HepG2 (cell line): ENCODE data around the gene DNPH1. TPM values are rescaled to one million over a fixed set of nuclear protein-coding genes. Genes with fewer than 3 reads are reported as not detected.

ENCODE experiments used
- ATAC-seq: fragments of 200-7000 bp; cut with Tn5 transposase; 3 replicates; pipeline ENCODE4 v1.9.1; 2020; ENCODE audit warnings: mild to moderate bottlenecking, moderate library complexity
- BruUV-seq: library from RNA; stranded (reverse); fragments of 400-500 nt; replicated peaks from 2 replicates; lab custom pipeline; 2021; lab: Mats Ljungman, UMichigan
- CTCF ChIA-PET: fragments of 300-600 bp; formaldehyde crosslinking; extraction: SDS; loops from one replicate; lab custom pipeline; 2021; ENCODE audit warnings: low total read pairs, inconsistent platforms, low intra/inter-chr PET ratio; lab: Yijun Ruan, JAX
- POLR2A ChIA-PET: fragments of 350-600 bp; sonication (Branson Sonifier 250); formaldehyde crosslinking; loops from one replicate; lab custom pipeline; 2020; ENCODE audit warnings: antibody characterized with exemption, inconsistent platforms; lab: Yijun Ruan, JAX
- DNase-seq: peaks from one replicate; pipeline ENCODE4 v3.0.0-alpha.2; 2015; ENCODE audit warnings: low spot score
- FAIRE-seq: peaks from 3 replicates; lab custom pipeline; 2011; peaks lifted over from hg19 to GRCh38; lab: Jason Lieb, UNC
- H2AFZ ChIP-seq: one replicate; pipeline ENCODE4 v1.6.1; 2011; ENCODE audit warnings: low read length, inconsistent platforms
- H3K27ac ChIP-seq: fragments of 300-600 bp; 3 replicates; pipeline ENCODE4 v1.8.0; 2011; ENCODE audit warnings: mixed run types, mild to moderate bottlenecking, mixed read lengths, low read length, inconsistent platforms; ENCODE audit not compliant: insufficient read depth; ENCODE audit errors: extremely low read length
- H3K27me3 ChIP-seq, 2 experiments: fragments of 200-600 bp in 1 of 2; 2 replicates in 1 of 2; 3 replicates in 1 of 2; pipeline versions ENCODE4 v1.6.0 to v1.8.0; 2011; ENCODE audit warnings: low read length in 2 of 2, mild to moderate bottlenecking in 2 of 2, moderate library complexity in 2 of 2, inconsistent platforms in 1 of 2; ENCODE audit not compliant: insufficient read depth in 2 of 2, control insufficient read depth in 1 of 2
- H3K36me3 ChIP-seq, 2 experiments: fragments of 200-600 bp in 1 of 2; replicated peaks in 1 of 2; 2 replicates in 1 of 2; 3 replicates in 1 of 2; pipeline versions ENCODE4 v1.5.1 to v1.8.0; 2011; ENCODE audit warnings: low read length in 2 of 2, inconsistent platforms in 1 of 2; ENCODE audit not compliant: insufficient read depth in 2 of 2, control insufficient read depth in 1 of 2
- H3K4me1 ChIP-seq: 2 replicates; pipeline ENCODE4 v1.5.1; 2012; ENCODE audit warnings: low read length, inconsistent platforms; ENCODE audit not compliant: insufficient read depth
- H3K4me2 ChIP-seq: 2 replicates; pipeline ENCODE4 v1.6.0; 2011; ENCODE audit warnings: low read depth, low read length, inconsistent platforms
- H3K4me3 ChIP-seq, 3 experiments: fragments of 200-600 bp in 1 of 3; sonication (generic), shearing (Covaris generic) in 1 of 3; replicated peaks in 1 of 3; 2 replicates each; pipeline ENCODE4 v1.5.1; 2011 to 2016; ENCODE audit warnings: low read length in 3 of 3, inconsistent platforms in 2 of 3, low read depth in 2 of 3, mild to moderate bottlenecking in 2 of 3, control low read depth in 1 of 3, mixed read lengths in 1 of 3; ENCODE audit not compliant: insufficient read depth in 1 of 3
- H3K79me2 ChIP-seq: one replicate; pipeline ENCODE4 v1.6.1; 2011; ENCODE audit warnings: low read length, inconsistent platforms; ENCODE audit not compliant: insufficient read depth
- H3K9ac ChIP-seq: 2 replicates; pipeline ENCODE4 v1.6.0; 2011; ENCODE audit warnings: mild to moderate bottlenecking, low read depth, low read length, inconsistent platforms; ENCODE audit not compliant: insufficient read depth
- H3K9me3 ChIP-seq: 2 replicates; pipeline ENCODE4 v1.5.1; 2012; ENCODE audit warnings: mild to moderate bottlenecking, low read length
- H4K20me1 ChIP-seq: 2 replicates; pipeline ENCODE4 v1.6.0; 2011; ENCODE audit warnings: inconsistent platforms, mild to moderate bottlenecking, low read length, moderate library complexity; ENCODE audit not compliant: insufficient read depth
- FLYWCH1 ChIP-seq: sonication (generic); formaldehyde crosslinking; IDR thresholded peaks from 2 replicates; pipeline ENCODE4 v1.8.1; 2023; ENCODE audit warnings: mild to moderate bottlenecking, missing genetic modification reagents
- MNT ChIP-seq: fragments of 450-650 bp; IDR thresholded peaks from 2 replicates; pipeline ENCODE4 v1.6.1; 2016
- PAWR ChIP-seq: sonication (generic); formaldehyde crosslinking; IDR thresholded peaks from 2 replicates; pipeline ENCODE4 v1.4.0; 2020; ENCODE audit warnings: missing genetic modification reagents, mild to moderate bottlenecking, borderline replicate concordance
- SMAD9 ChIP-seq: sonication (generic); formaldehyde crosslinking; IDR thresholded peaks from 2 replicates; pipeline ENCODE4 v1.5.1; 2020; ENCODE audit warnings: mild to moderate bottlenecking, missing genetic modification reagents
- SUZ12 ChIP-seq: fragments of 150-350 bp; IDR thresholded peaks from 2 replicates; pipeline ENCODE4 v1.6.1; 2014; ENCODE audit warnings: low read depth, low read length
- TMF1 ChIP-seq: sonication (generic); formaldehyde crosslinking; IDR thresholded peaks from 2 replicates; pipeline ENCODE4 v1.8.1; 2022; ENCODE audit warnings: low read depth, missing genetic modification reagents
- WGBS: methylation state at CpG from one replicate; pipeline ENCODE4 v1.1.6; 2017; ENCODE audit warnings: low lambda C conversion rate; 5-methylcytosine and 5-hydroxymethylcytosine counted together
- in situ Hi-C: cut with HindIII; loops from 2 replicates; pipeline ENCODE4 v1.10.0; 2017; ENCODE audit warnings: low pct_unique_long_range_greater_than_20kb; ENCODE audit not compliant: extremely low pct_ligation_motif_present
- intact Hi-C: fragments of 100-400 bp; cut with micrococcal nuclease; formaldehyde crosslinking; loops from one replicate; pipeline ENCODE4 v1.10.0; 2022; ENCODE audit not compliant: unreplicated experiment
- polyA plus RNA-seq, 8 experiments: library from polyadenylated mRNA; depleted of rRNA in 3 of 8; stranded (reverse) in 7 of 8; unstranded in 1 of 8; fragments of >200 nt; fragmentation: Illumina TruSeq in 4 of 8; extraction: Trizol in 4 of 8; gene quantifications; 2 replicates each; pipeline versions ENCODE4 v1.2.1 to v1.2.3, GENCODE V29; 2011 to 2016; ENCODE audit warnings: low read depth in 4 of 8, missing spikeins in 1 of 8, mixed read lengths in 1 of 8; ENCODE audit not compliant: insufficient read depth in 1 of 8
- total RNA-seq, 5 experiments: library from RNA; depleted of rRNA; stranded (reverse); fragments of >200 nt; fragmentation: Illumina TruSeq; extraction: Trizol; gene quantifications; 2 replicates each; pipeline ENCODE4 v1.2.3, GENCODE V29; 2016; ENCODE audit warnings: low read depth in 1 of 5
- TF ChIP-seq, protein P1 (sequence below): sonication (generic); formaldehyde crosslinking; IDR thresholded peaks from 2 replicates; pipeline ENCODE4 v1.4.0; 2020; ENCODE audit warnings: missing genetic modification reagents, mild to moderate bottlenecking, borderline replicate concordance
- TF ChIP-seq, protein P2 (sequence below), 2 experiments: sonication (generic) in 1 of 2; formaldehyde crosslinking in 1 of 2; IDR thresholded peaks; 2 replicates each; pipeline versions ENCODE4 v1.5.1 to v1.6.1; 2011 to 2020; ENCODE audit warnings: borderline replicate concordance in 1 of 2, low read depth in 1 of 2, low read length in 1 of 2, mild to moderate bottlenecking in 1 of 2, missing genetic modification reagents in 1 of 2, moderate library complexity in 1 of 2

The DNPH1 gene
- total and polyA plus RNA-seq, 2 of the 13 experiments (the other 11 are each of a cell fraction or from before 2014, with no cell fraction given): 56.5 to 75.1 TPM

DNA sequence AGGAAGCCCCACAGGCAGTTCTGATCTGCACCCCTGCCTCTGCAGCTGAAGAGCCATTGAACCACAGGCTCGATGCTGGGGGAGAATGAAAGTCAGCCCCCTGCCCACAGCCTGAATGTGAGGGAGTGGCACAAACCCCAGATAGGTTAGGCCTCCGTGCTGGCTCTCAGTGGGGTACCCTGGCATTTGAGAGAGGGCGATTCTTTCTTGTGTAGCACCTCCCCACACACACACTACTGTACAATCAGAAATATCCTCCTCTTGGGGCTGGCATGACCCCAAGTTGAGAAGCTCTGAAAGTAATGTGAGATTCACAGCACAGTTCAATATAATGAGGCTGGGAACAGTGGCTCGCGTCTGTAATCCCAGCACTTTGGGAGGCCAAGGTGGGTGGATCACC, 31.9 kb upstream of the DNPH1 start:
- in situ Hi-C loops (loop anchor here (5.0 kb wide), 3 partner anchors 71 to 236 kb away; no protein-coding TSS in a partner anchor), intact Hi-C loops (loop anchor here (5.0 to 10.0 kb wide), 3 partner anchors 164 to 246 kb away; partner anchors contain the start of gene ABCC10)
- BruUV-seq: no TSS peak
- H3K9ac ChIP-seq: no peak overlapping the region
- no peaks in the 10 kb centered on the region for H3K9me3 ChIP-seq
- WGBS: 39% methylated on average over 4 of the region's 5 CpGs
- H3K36me3 ChIP-seq: no peaks in the 10 kb centered on the region
- no peak for TF ChIP-seq TMF1 (CRISPR knock-in tag)
- TF ChIP-seq FLYWCH1 (CRISPR knock-in tag): no peak
- TF ChIP-seq PAWR (CRISPR knock-in tag): no peak
- TF ChIP-seq SMAD9: no peak
- no peak for ATAC-seq
- POLR2A ChIA-PET: interaction anchor here (0.7 to 20.0 kb wide), 7 partner anchors 13 to 95 kb away, joined by 3 to 314 read pairs (median 5); partner anchors contain the start of gene DNPH1
- no peaks in the 10 kb centered on the region for H3K79me2 ChIP-seq
- DNase-seq: no peak
- H4K20me1 ChIP-seq: no peaks in the 10 kb centered on the region
- peaks cover 68% of the 10 kb centered on the region for H3K4me1 ChIP-seq
- no peak overlapping the region for H3K27ac ChIP-seq
- no peak overlapping the region for H2AFZ ChIP-seq
- no peak for FAIRE-seq
- H3K4me2 ChIP-seq: no peak overlapping the region
- H3K27me3 ChIP-seq: peaks cover 2 to 22% of the 10 kb centered on the region in 2 experiments; a peak in 4 of 5 replicates
- CTCF ChIA-PET: no interaction called here
- no peak overlapping the region for H3K4me3 ChIP-seq

DNA sequence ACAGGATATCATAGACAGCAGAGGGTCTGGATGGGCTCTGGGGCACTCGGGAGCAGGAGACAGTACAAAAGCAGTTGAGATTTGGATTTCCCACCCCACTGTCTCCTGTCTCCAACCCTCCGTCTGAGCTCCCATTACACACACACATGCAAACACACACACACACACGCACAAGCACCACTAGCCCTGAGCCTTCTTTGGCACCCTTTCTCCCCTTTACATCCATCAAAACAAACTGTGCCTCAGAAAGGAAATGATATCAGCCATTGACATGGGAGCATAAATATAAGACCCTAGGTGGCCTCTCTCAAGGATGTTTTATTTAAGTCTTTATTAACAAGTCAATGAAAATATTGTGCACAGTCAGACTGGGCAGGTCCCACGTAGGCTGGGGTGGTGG, 31.5 kb upstream of the DNPH1 start:
- CTCF ChIA-PET: no interaction called here
- H2AFZ ChIP-seq: no peak overlapping the region
- no peak overlapping the region for H3K9ac ChIP-seq
- peaks cover 4 to 22% of the 10 kb centered on the region in 2 experiments for H3K27me3 ChIP-seq
- BruUV-seq: no TSS peak
- peaks cover 64% of the 10 kb centered on the region for H3K4me1 ChIP-seq
- no peaks in the 10 kb centered on the region for H3K9me3 ChIP-seq
- ATAC-seq (no peak), DNase-seq (no peak), FAIRE-seq (no peak)
- WGBS: 44% methylated on average over 4 of the region's 4 CpGs
- H3K36me3 ChIP-seq: no peaks in the 10 kb centered on the region
- no peak overlapping the region for H3K4me2 ChIP-seq
- no peak overlapping the region for H3K27ac ChIP-seq
- H4K20me1 ChIP-seq: no peaks in the 10 kb centered on the region
- no peak overlapping the region for H3K4me3 ChIP-seq
- intact Hi-C loops (loop anchor here (5.0 to 10.0 kb wide), 3 partner anchors 164 to 247 kb away; partner anchors contain the start of gene ABCC10), in situ Hi-C loops (loop anchor here (5.0 kb wide), 3 partner anchors 72 to 237 kb away; no protein-coding TSS in a partner anchor)
- no peaks in the 10 kb centered on the region for H3K79me2 ChIP-seq
- POLR2A ChIA-PET: interaction anchor here (1.9 kb wide), 1 partner anchor 32 kb away, joined by 6 read pairs; the partner anchor contains the start of gene DNPH1
- TF ChIP-seq SUZ12 (no peak), MNT (0 out of 2 replicates have a peak, but pooled peaks have one; percentile 5)
- TF ChIP-seq, protein P1, sequence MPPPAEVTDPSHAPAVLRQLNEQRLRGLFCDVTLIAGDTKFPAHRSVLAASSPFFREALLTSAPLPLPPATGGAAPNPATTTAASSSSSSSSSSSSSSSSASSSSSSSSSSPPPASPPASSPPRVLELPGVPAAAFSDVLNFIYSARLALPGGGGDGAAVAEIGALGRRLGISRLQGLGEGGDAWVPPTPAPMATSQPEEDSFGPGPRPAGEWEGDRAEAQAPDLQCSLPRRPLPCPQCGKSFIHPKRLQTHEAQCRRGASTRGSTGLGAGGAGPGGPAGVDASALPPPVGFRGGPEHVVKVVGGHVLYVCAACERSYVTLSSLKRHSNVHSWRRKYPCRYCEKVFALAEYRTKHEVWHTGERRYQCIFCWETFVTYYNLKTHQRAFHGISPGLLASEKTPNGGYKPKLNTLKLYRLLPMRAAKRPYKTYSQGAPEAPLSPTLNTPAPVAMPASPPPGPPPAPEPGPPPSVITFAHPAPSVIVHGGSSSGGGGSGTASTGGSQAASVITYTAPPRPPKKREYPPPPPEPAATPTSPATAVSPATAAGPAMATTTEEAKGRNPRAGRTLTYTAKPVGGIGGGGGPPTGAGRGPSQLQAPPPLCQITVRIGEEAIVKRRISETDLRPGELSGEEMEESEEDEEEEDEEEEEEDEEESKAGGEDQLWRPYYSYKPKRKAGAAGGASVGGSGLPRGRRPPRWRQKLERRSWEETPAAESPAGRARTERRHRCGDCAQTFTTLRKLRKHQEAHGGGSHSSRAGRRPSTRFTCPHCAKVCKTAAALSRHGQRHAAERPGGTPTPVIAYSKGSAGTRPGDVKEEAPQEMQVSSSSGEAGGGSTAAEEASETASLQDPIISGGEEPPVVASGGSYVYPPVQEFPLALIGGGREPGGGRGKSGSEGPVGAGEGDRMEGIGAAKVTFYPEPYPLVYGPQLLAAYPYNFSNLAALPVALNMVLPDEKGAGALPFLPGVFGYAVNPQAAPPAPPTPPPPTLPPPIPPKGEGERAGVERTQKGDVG: 0 out of 2 replicates have a peak, but pooled peaks have one; percentile 37
- TF ChIP-seq, protein P2, sequence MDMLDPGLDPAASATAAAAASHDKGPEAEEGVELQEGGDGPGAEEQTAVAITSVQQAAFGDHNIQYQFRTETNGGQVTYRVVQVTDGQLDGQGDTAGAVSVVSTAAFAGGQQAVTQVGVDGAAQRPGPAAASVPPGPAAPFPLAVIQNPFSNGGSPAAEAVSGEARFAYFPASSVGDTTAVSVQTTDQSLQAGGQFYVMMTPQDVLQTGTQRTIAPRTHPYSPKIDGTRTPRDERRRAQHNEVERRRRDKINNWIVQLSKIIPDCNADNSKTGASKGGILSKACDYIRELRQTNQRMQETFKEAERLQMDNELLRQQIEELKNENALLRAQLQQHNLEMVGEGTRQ (IDR thresholded peaks at IDR 0.05; ENCODE audit: low read depth, low read length): peak; percentile 4; the same call in 1 of the 2 replicates
- TF ChIP-seq, protein P2 (CRISPR knock-in tag; IDR thresholded peaks at IDR 0.05; ENCODE audit: borderline replicate concordance): no peak
